Parathyroid adenoma (tissue), 2 donors: Measurements from ENCODE around the gene ANKDD1A.

ENCODE experiments used
- H2AFZ ChIP-seq: fragments of 300-600 bp; sonication (generic); one replicate; pipeline ENCODE4 v1.7.0; 2017; ENCODE audit warnings: antibody characterized with exemption, mild to moderate bottlenecking
- H3K27ac ChIP-seq: fragments of 300-600 bp; sonication (generic); one replicate; pipeline ENCODE4 v1.7.0; 2017
- H3K27me3 ChIP-seq: fragments of 300-600 bp; sonication (generic); one replicate; pipeline ENCODE4 v1.7.0; 2017; ENCODE audit warnings: low read length; ENCODE audit not compliant: control insufficient read depth, insufficient read depth
- H3K36me3 ChIP-seq: fragments of 300-600 bp; sonication (generic); one replicate; pipeline ENCODE4 v1.7.0; 2017; ENCODE audit warnings: low read length; ENCODE audit not compliant: control insufficient read depth, insufficient read depth
- H3K4me1 ChIP-seq: fragments of 300-600 bp; sonication (generic); one replicate; pipeline ENCODE4 v1.7.0; 2017; ENCODE audit warnings: control low read depth
- H3K4me2 ChIP-seq: fragments of 300-600 bp; sonication (generic); one replicate; pipeline ENCODE4 v1.7.0; 2017; ENCODE audit warnings: low read length
- H3K4me3 ChIP-seq: fragments of 300-600 bp; sonication (generic); one replicate; pipeline ENCODE4 v1.7.0; 2017; ENCODE audit warnings: low read depth, low read length
- H3K79me2 ChIP-seq: fragments of 300-600 bp; sonication (generic); one replicate; pipeline ENCODE4 v1.7.0; 2017; ENCODE audit warnings: control low read depth
- H3K9ac ChIP-seq: fragments of 300-600 bp; sonication (generic); one replicate; pipeline ENCODE4 v1.7.0; 2017; ENCODE audit warnings: mild to moderate bottlenecking
- H3K9me3 ChIP-seq: fragments of 300-600 bp; sonication (generic); one replicate; pipeline ENCODE4 v1.7.0; 2017; ENCODE audit warnings: low read length; ENCODE audit not compliant: control insufficient read depth
- CTCF ChIP-seq: fragments of 300-600 bp; sonication (generic); IDR thresholded peaks from one replicate; pipeline ENCODE4 v1.7.0; 2017; ENCODE audit warnings: antibody characterized with exemption, mild to moderate bottlenecking
- donor health status: primary hyperparathyroidism.

The ANKDD1A gene

GRCh38 chr15:64893481-64894394 lies 18.0 kb upstream of the ANKDD1A start:
- Histone ChIP-seq H3K27ac (peak overlapping the region; percentile 70), H3K79me2 (no peaks in the 10 kb centered on the region), H3K4me2 (peak overlapping the region; percentile 18), H3K9me3 (no peaks in the 10 kb centered on the region), H2AFZ (peak overlapping the region; percentile 53), H3K27me3 (no peaks in the 10 kb centered on the region), H3K4me3 (no peak overlapping the region), H3K9ac (no peak overlapping the region), H3K4me1 (peaks cover 2% of the 10 kb centered on the region), H3K36me3 (no peaks in the 10 kb centered on the region)
- TF ChIP-seq CTCF = no peak

GRCh38 chr15:64894395-64895056 lies 17.2 kb upstream of the ANKDD1A start:
- H3K79me2 ChIP-seq = no peaks in the 10 kb centered on the region
- no peaks in the 10 kb centered on the region for H3K27me3 ChIP-seq
- H3K4me2 ChIP-seq = peak overlapping the region; percentile 18
- H3K27ac ChIP-seq = peak overlapping the region; percentile 70
- no peak overlapping the region for H3K4me3 ChIP-seq
- H3K9me3 ChIP-seq = no peaks in the 10 kb centered on the region
- H3K4me1 ChIP-seq = peaks cover 2% of the 10 kb centered on the region
- TF ChIP-seq CTCF = no peak
- H2AFZ ChIP-seq = peak overlapping the region; percentile 53
- no peak overlapping the region for H3K9ac ChIP-seq
- H3K36me3 ChIP-seq = no peaks in the 10 kb centered on the region

GRCh38 chr15:64895285-64896065 lies 16.2 kb upstream of the ANKDD1A start:
- no peaks in the 10 kb centered on the region for H3K9me3 ChIP-seq
- peak overlapping the region; percentile 57 for H3K27ac ChIP-seq
- H2AFZ ChIP-seq = peak overlapping the region; percentile 50
- H3K79me2 ChIP-seq = no peaks in the 10 kb centered on the region
- no peak for TF ChIP-seq CTCF
- H3K9ac ChIP-seq = no peak overlapping the region
- H3K36me3 ChIP-seq = no peaks in the 10 kb centered on the region
- no peaks in the 10 kb centered on the region for H3K27me3 ChIP-seq
- H3K4me1 ChIP-seq = peaks cover 2% of the 10 kb centered on the region
- H3K4me3 ChIP-seq = no peak overlapping the region
- no peak overlapping the region for H3K4me2 ChIP-seq

- TF ChIP-seq CTCF = no peak
- Histone ChIP-seq H2AFZ (no peak overlapping the region), H3K9ac (no peak overlapping the region), H3K4me3 (no peak overlapping the region), H3K4me2 (no peak overlapping the region), H3K4me1 (peaks cover 2% of the 10 kb centered on the region), H3K27ac (no peak overlapping the region), H3K9me3 (no peaks in the 10 kb centered on the region), H3K27me3 (no peaks in the 10 kb centered on the region), H3K79me2 (no peaks in the 10 kb centered on the region), H3K36me3 (no peaks in the 10 kb centered on the region)
These were observed 15.2 kb upstream of the ANKDD1A start for GRCh38 chr15:64896371-64897069.
